Measurements from ENCODE around the gene ITGA7. TPM values are rescaled to one million over a fixed set of nuclear protein-coding genes. Genes with fewer than 3 reads are reported as not detected.

Gene ITGA7
- polyA plus RNA-seq, 1 of the 3 experiments (the other 2 are of a cell fraction) = 19.7 TPM

DNA sequence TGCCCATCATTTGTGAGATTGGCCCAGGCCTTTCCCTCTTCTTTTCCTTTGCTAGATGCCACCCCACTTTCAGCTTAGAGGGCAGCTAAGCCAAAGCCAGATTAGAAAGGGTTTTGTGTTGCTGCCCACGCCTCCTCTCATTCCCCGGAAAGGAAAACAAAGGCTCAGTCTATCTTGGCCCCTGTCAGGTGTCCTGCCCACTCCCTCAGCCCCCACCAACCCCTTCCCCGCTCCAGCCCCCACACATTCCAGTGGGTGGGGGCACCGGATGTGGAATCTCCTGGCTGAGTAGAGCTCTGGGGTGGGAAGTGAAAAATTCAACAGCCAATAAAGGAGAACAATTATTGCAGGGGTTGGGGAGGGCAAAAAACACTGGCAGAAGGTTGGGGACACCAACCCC is 10.3 kb upstream of the ITGA7 start:
- peaks cover 6% of the 10 kb centered on the region; the same call in 1 of the 2 replicates for H4K20me1 ChIP-seq (ENCODE audit: insufficient read depth)
- no peak overlapping the region for H3K27ac ChIP-seq (ENCODE audit: low read depth in 2 of 2, low read length in 1 of 2)
- peak overlapping the region; percentile 89; the same call in 1 of the 2 replicates for H3K4me2 ChIP-seq
- 87% methylated on average over 4 of the region's 4 CpGs for WGBS (ENCODE audit: low lambda C conversion rate)
- peaks cover 13% of the 10 kb centered on the region; the same call in 1 of the 2 replicates for H3K79me2 ChIP-seq (ENCODE audit: insufficient read depth)
- H3K9ac ChIP-seq = no peak overlapping the region
- ChIA-PET POLR2A (no interaction called here), CTCF (interaction anchor here (1.1 to 11.2 kb wide), 5 partner anchors 10 to 71 kb away, joined by 3 to 202 read pairs (median 31); partner anchors contain the start of gene CD63)
- H3F3A ChIP-seq (replicated peaks; ENCODE audit: insufficient read depth) = peaks cover 41% of the 10 kb centered on the region
- no peaks in the 10 kb centered on the region for H3K27me3 ChIP-seq (ENCODE audit: insufficient read depth)
- H3K36me3 ChIP-seq (replicated peaks in 1 of 2; ENCODE audit: control insufficient read depth in 1 of 2, insufficient read depth in 2 of 2, low read length in 1 of 2) = peaks cover 0 to 3% of the 10 kb centered on the region in 2 experiments
- H3K9me2 ChIP-seq = no peaks in the 10 kb centered on the region
- no peak overlapping the region for H3K4me3 ChIP-seq (ENCODE audit: low read depth in 2 of 2, low read length in 1 of 2)
- peaks cover 29 to 38% of the 10 kb centered on the region in 2 experiments for H3K4me1 ChIP-seq (ENCODE audit: control insufficient read depth in 1 of 2, insufficient read depth in 2 of 2, low read depth in 1 of 2, low read length in 1 of 2)
- no peak overlapping the region for H2AFZ ChIP-seq (ENCODE audit: low read depth)
- TF ChIP-seq NRF1 (IDR thresholded peaks at IDR 0.05; ENCODE audit: low read depth, low read length) = no peak
- TF ChIP-seq GATA2 (CRISPR knock-in tag; IDR thresholded peaks at IDR 0.05) = no peak
- no peak for TF ChIP-seq MXI1 (IDR thresholded peaks at IDR 0.05; ENCODE audit: low read depth, low read length)
- no peak for TF ChIP-seq EP300 (IDR thresholded peaks at IDR 0.05; ENCODE audit: borderline replicate concordance in 1 of 2, low read depth in 1 of 2, low read length in 1 of 2)
- no peak for TF ChIP-seq RFX5 (IDR thresholded peaks at IDR 0.05; ENCODE audit: low read length)
- TF ChIP-seq TEAD4 (IDR thresholded peaks at IDR 0.05; ENCODE audit: borderline replicate concordance, insufficient read depth) = no peak
- no peak for TF ChIP-seq RXRA (IDR thresholded peaks at IDR 0.05; ENCODE audit: borderline replicate concordance, low read depth)
- TF ChIP-seq JUND (IDR thresholded peaks at IDR 0.05) = no peak
- no peak for TF ChIP-seq FOXJ3 (CRISPR knock-in tag; IDR thresholded peaks at IDR 0.05)
- DNase-seq = no peak
- H3K9me3 ChIP-seq = no peaks in the 10 kb centered on the region

DNA sequence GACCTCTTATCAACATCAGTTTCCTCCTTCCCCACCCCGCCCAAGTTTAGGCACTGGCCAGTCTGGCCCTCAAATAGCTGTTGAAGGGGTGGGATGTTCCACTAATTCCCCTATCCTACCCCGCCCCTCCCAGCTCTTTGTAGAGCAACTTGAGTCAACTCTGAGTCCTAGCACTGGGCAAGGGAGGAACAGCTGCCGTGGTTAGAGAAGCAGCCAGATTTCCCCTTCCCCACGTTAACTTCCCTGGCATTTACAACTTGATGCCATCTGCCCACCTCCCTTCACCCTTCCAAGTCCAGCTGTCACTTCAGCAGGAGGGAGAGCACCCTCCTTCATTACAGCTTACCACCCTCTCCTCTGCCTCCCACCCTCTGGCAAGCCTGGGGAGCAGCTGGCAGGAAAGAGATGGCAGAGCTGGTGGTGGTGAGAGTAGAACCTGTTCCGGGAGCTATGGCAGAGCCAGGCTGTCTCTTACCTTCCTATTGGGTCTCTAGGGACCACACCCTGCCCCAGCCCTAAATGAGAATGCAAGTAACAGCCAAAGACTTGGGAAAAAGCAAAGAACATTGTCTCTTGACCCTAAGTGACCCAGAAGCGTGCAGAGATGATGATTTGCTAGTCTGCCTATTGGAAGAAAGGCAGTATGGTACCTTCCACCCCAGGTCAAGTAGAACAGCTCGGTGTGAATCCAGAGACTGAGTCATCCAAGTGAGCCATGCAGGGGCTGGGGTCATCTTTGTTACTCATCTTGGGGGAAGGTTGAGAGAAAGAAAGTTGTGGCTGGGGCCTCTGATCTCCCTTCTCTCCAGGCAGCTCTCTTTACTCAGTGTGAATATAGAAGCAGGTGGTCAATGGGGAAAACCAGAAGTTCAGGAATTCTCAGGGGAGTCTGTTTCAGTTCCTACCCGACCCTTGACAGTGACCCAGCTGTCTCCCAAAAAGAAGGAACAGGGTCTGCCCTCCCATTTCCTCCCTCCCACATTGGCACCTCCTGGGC is 9.6 kb upstream of the ITGA7 start:
- no peak for DNase-seq
- H2AFZ ChIP-seq (ENCODE audit: low read depth) = no peak overlapping the region
- H3K27ac ChIP-seq (ENCODE audit: low read depth in 2 of 2, low read length in 1 of 2) = peak overlapping the region in 1 of 2 experiments; percentile 87; a peak in 1 of 4 replicates
- 58% methylated on average over 8 of the region's 8 CpGs for WGBS (ENCODE audit: low lambda C conversion rate)
- peaks cover 0 to 3% of the 10 kb centered on the region in 2 experiments for H3K36me3 ChIP-seq (replicated peaks in 1 of 2; ENCODE audit: control insufficient read depth in 1 of 2, insufficient read depth in 2 of 2, low read length in 1 of 2)
- ChIA-PET POLR2A (interaction anchor here (1.0 kb wide), 1 partner anchor 12 kb away, joined by 6 read pairs; no protein-coding TSS in a partner anchor), CTCF (interaction anchor here (5.2 to 11.2 kb wide), 3 partner anchors 13 to 60 kb away, joined by 31 to 202 read pairs (median 51); partner anchors contain the start of gene CD63)
- no peaks in the 10 kb centered on the region for H3K9me2 ChIP-seq
- peaks cover 29 to 38% of the 10 kb centered on the region in 2 experiments for H3K4me1 ChIP-seq (ENCODE audit: control insufficient read depth in 1 of 2, insufficient read depth in 2 of 2, low read depth in 1 of 2, low read length in 1 of 2)
- peaks cover 35% of the 10 kb centered on the region for H3F3A ChIP-seq (replicated peaks; ENCODE audit: insufficient read depth)
- TF ChIP-seq RAD21 (IDR thresholded peaks at IDR 0.05; ENCODE audit: low read length) (no peak), MEF2A (IDR thresholded peaks at IDR 0.05; ENCODE audit: borderline replicate concordance, low read depth) (no peak), TEAD4 (IDR thresholded peaks at IDR 0.05; ENCODE audit: borderline replicate concordance, insufficient read depth) (no peak), EZH2phosphoT487 (IDR thresholded peaks at IDR 0.05; ENCODE audit: borderline replicate concordance, low read depth) (no peak), TCF12 (IDR thresholded peaks at IDR 0.05) (peak; percentile 10; the same call in 1 of the 2 replicates), CHD2 (IDR thresholded peaks at IDR 0.05; ENCODE audit: low read length, partially characterized antibody) (no peak), FOSL2 (IDR thresholded peaks at IDR 0.05; ENCODE audit: borderline replicate concordance, low read depth) (peak; percentile 60), EP300 (IDR thresholded peaks at IDR 0.05; ENCODE audit: borderline replicate concordance in 1 of 2, low read depth in 1 of 2, low read length in 1 of 2) (no peak), RCOR1 (IDR thresholded peaks at IDR 0.05; ENCODE audit: low read length) (no peak), JUND (IDR thresholded peaks at IDR 0.05) (0 out of 2 replicates have a peak, but pooled peaks have one; percentile 30), NRF1 (IDR thresholded peaks at IDR 0.05; ENCODE audit: low read depth, low read length) (no peak), SMC3 (IDR thresholded peaks at IDR 0.05; ENCODE audit: low read depth, low read length) (no peak)
- TF ChIP-seq, protein P1, sequence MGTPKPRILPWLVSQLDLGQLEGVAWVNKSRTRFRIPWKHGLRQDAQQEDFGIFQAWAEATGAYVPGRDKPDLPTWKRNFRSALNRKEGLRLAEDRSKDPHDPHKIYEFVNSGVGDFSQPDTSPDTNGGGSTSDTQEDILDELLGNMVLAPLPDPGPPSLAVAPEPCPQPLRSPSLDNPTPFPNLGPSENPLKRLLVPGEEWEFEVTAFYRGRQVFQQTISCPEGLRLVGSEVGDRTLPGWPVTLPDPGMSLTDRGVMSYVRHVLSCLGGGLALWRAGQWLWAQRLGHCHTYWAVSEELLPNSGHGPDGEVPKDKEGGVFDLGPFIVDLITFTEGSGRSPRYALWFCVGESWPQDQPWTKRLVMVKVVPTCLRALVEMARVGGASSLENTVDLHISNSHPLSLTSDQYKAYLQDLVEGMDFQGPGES (IDR thresholded peaks at IDR 0.05; ENCODE audit: low read depth, low read length) = no peak
- TF ChIP-seq, protein P2, sequence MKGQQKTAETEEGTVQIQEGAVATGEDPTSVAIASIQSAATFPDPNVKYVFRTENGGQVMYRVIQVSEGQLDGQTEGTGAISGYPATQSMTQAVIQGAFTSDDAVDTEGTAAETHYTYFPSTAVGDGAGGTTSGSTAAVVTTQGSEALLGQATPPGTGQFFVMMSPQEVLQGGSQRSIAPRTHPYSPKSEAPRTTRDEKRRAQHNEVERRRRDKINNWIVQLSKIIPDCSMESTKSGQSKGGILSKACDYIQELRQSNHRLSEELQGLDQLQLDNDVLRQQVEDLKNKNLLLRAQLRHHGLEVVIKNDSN (IDR thresholded peaks at IDR 0.05; ENCODE audit: borderline replicate concordance, low read depth) = no peak
- peak overlapping the region; percentile 67 to 92 for H3K4me3 ChIP-seq (ENCODE audit: low read depth in 2 of 2, low read length in 1 of 2)
- peak overlapping the region; percentile 86 for H3K9ac ChIP-seq
- H3K27me3 ChIP-seq (ENCODE audit: insufficient read depth) = no peaks in the 10 kb centered on the region
- peaks cover 13% of the 10 kb centered on the region; the same call in 1 of the 2 replicates for H3K79me2 ChIP-seq (ENCODE audit: insufficient read depth)
- H3K9me3 ChIP-seq = no peaks in the 10 kb centered on the region
- peak overlapping the region; percentile 89 for H3K4me2 ChIP-seq
- peaks cover 6% of the 10 kb centered on the region; the same call in 1 of the 2 replicates for H4K20me1 ChIP-seq (ENCODE audit: insufficient read depth)

Data from SK-N-SH (cell line).